Left cardiac atrium (tissue), 4 donors: Measurements from ENCODE around the gene PIAS1. TPM values are rescaled to one million over a fixed set of nuclear protein-coding genes. Genes with fewer than 3 reads are reported as not detected.
A peak's percentile ranks its signal among the peaks of the same experiment; 100 is the strongest.

ENCODE experiments used
- ATAC-seq, 2 donors: fragments of 200-7000 bp; cut with Tn5 transposase; one replicate each; pipeline ENCODE4 v1.9.1; 2020; ENCODE audit warnings: mild to moderate bottlenecking in 2 of 2, moderate library complexity in 2 of 2
- DNase-seq: peaks from one replicate; pipeline ENCODE4 v3.0.0-alpha.2; 2020
- intact Hi-C, 2 donors: fragments of 100-400 bp; cut with DNase I; formaldehyde crosslinking; loops; one replicate each; pipeline versions ENCODE4 v1.14.1 to v1.15.1; 2022 to 2023
- total RNA-seq, 2 donors: library from RNA; stranded (reverse); fragmentation: NEBNext Ultra II Directional; extraction: Animal tissue kit (Norgen Biotek cat#: 25700); gene quantifications; one replicate each; pipeline ENCODE4 v1.2.1, GENCODE V29; 2021
- donor health status: DM: no; HTN: yes; CAD: no.
- donor health status: DM: no; HTN: yes; CAD: no; lungs with severe emphysema.
- donor health status: DM: yes; HTN: yes; CAD: no.
- donor health status: Dilated cardiomyopathy.

Gene PIAS1
- total RNA-seq, 2 donors from 2014 or later, result 27.1 to 31.7 TPM

- intact Hi-C loops, result no loop called here
- DNase-seq (no peak), ATAC-seq (peak in 1 of 2 donors; percentile 60)
Measured at GRCh38 chr15:68031404-68031803, 22.7 kb upstream of the PIAS1 start.

- intact Hi-C loops, result no loop called here
- ATAC-seq, result no peak
- DNase-seq, result no peak
Measured at GRCh38 chr15:68032672-68033071, 21.4 kb upstream of the PIAS1 start.

GRCh38 chr15:68034081-68034480 lies 20.0 kb upstream of the PIAS1 start:
- DNase-seq (no peak), ATAC-seq (no peak)
- intact Hi-C loops, result no loop called here

GRCh38 chr15:68034719-68035293 lies 19.3 kb upstream of the PIAS1 start:
- intact Hi-C loops, result no loop called here
- ATAC-seq (no peak), DNase-seq (no peak)

GRCh38 chr15:68038246-68038645 lies 15.9 kb upstream of the PIAS1 start:
- intact Hi-C loops, result no loop called here
- DNase-seq (no peak), ATAC-seq (no peak)

GRCh38 chr15:68040144-68040543 lies 14.0 kb upstream of the PIAS1 start:
- intact Hi-C loops, result no loop called here

GRCh38 chr15:68042156-68042854 lies 11.8 kb upstream of the PIAS1 start:
- ATAC-seq (no peak), DNase-seq (no peak)
- intact Hi-C loops, result no loop called here

More at GRCh38 chr15:68040144-68040543, 14.0 kb upstream of the PIAS1 start:
- ATAC-seq, result no peak
- no peak for DNase-seq

- ATAC-seq (no peak), DNase-seq (no peak)
- intact Hi-C loops, result no loop called here
Measured at GRCh38 chr15:68042855-68043222, 11.3 kb upstream of the PIAS1 start.

- intact Hi-C loops, result no loop called here
- DNase-seq, result no peak
- no peak for ATAC-seq
Measured at GRCh38 chr15:68045289-68046265, 8.5 kb upstream of the PIAS1 start.

GRCh38 chr15:68047826-68048225 lies 6.3 kb upstream of the PIAS1 start:
- no peak for DNase-seq
- no peak for ATAC-seq
- intact Hi-C loops, result no loop called here

- intact Hi-C loops, result loop anchor here (5.0 to 10.0 kb wide), 2 partner anchors 166 to 184 kb away; no protein-coding TSS in a partner anchor
- DNase-seq, result no peak
Measured at GRCh38 chr15:68051109-68051508, 3.0 kb upstream of the PIAS1 start.

GRCh38 chr15:68051907-68052306 lies 2.2 kb upstream of the PIAS1 start:
- ATAC-seq (no peak), DNase-seq (no peak)
- intact Hi-C loops, result loop anchor here (5.0 to 10.0 kb wide), 2 partner anchors 167 to 185 kb away; no protein-coding TSS in a partner anchor

More at GRCh38 chr15:68051109-68051508, 3.0 kb upstream of the PIAS1 start:
- ATAC-seq, result no peak

- intact Hi-C loops, result loop anchor here (5.0 to 10.0 kb wide), 2 partner anchors 168 to 185 kb away; no protein-coding TSS in a partner anchor
- ATAC-seq (no peak), DNase-seq (no peak)
Measured at GRCh38 chr15:68052431-68052830, 1.7 kb upstream of the PIAS1 start.

- intact Hi-C loops, result loop anchor here (5.0 to 10.0 kb wide), 2 partner anchors 168 to 186 kb away; no protein-coding TSS in a partner anchor
- ATAC-seq (no peak), DNase-seq (no peak)
Measured at GRCh38 chr15:68053001-68053400, 1.1 kb upstream of the PIAS1 start.

- intact Hi-C loops, result loop anchor here (5.0 to 10.0 kb wide), 2 partner anchors 170 to 187 kb away; no protein-coding TSS in a partner anchor
- ATAC-seq (peak; percentile 65 to 73), DNase-seq (peak; percentile 68)
Measured at GRCh38 chr15:68054628-68055223, 611 bp downstream of the PIAS1 start.

GRCh38 chr15:68055224-68055705 lies 1.1 kb downstream of the PIAS1 start:
- DNase-seq (no peak), ATAC-seq (peak in 1 of 2 donors; percentile 8)
- intact Hi-C loops, result loop anchor here in 1 of 2 donors (10.0 kb wide), 1 partner anchor 170 kb away; no protein-coding TSS in a partner anchor

- DNase-seq (no peak), ATAC-seq (no peak)
- intact Hi-C loops, result loop anchor here in 1 of 2 donors (10.0 kb wide), 1 partner anchor 171 kb away; no protein-coding TSS in a partner anchor
Measured at GRCh38 chr15:68056097-68056865, 2.2 kb downstream of the PIAS1 start.

GRCh38 chr15:68057034-68057433 lies 2.9 kb downstream of the PIAS1 start:
- DNase-seq (no peak), ATAC-seq (no peak)
- intact Hi-C loops, result loop anchor here in 1 of 2 donors (10.0 kb wide), 1 partner anchor 172 kb away; no protein-coding TSS in a partner anchor
